ENCODE data around the gene ARPC5L.

The ARPC5L gene

GRCh38 chr9:124886866-124887492 lies 25.0 kb downstream of the ARPC5L start:
- Histone ChIP-seq H3K36me3 (ENCODE audit: insufficient read depth, low read length) (peaks cover 56% of the 10 kb centered on the region; the same call in 1 of the 2 replicates), H3K4me1 (ENCODE audit: insufficient read depth, low read length, poor library complexity, severe bottlenecking) (no peaks in the 10 kb centered on the region), H3K4me2 (ENCODE audit: low read depth, low read length, poor library complexity, severe bottlenecking) (no peak overlapping the region), H3F3A (ENCODE audit: low read depth) (no peaks in the 10 kb centered on the region), H2AFZ (ENCODE audit: low read length) (no peak overlapping the region), H4K20me1 (ENCODE audit: insufficient read depth, low read length, poor library complexity, severe bottlenecking) (no peaks in the 10 kb centered on the region), H3K9me2 (replicated peaks; ENCODE audit: low read depth, low read length) (no peaks in the 10 kb centered on the region), H3K9ac (ENCODE audit: low read depth, low read length, poor library complexity, severe bottlenecking) (no peak overlapping the region), H3K27me3 (ENCODE audit: insufficient read depth, low read length, poor library complexity, severe bottlenecking) (no peaks in the 10 kb centered on the region), H3K4me3 (ENCODE audit: low read length, poor library complexity, severe bottlenecking) (no peak overlapping the region), H3K79me2 (ENCODE audit: insufficient read depth, low read length) (no peaks in the 10 kb centered on the region), H3K9me3 (ENCODE audit: insufficient read depth, low read depth, low read length) (no peaks in the 10 kb centered on the region)
- TF ChIP-seq EZH2phosphoT487 (IDR thresholded peaks at IDR 0.05; ENCODE audit: borderline replicate concordance) = no peak
- TF ChIP-seq CTCF (conservative IDR thresholded peaks at IDR 0.05; ENCODE audit: low read length) = no peak

- no peaks in the 10 kb centered on the region for H4K20me1 ChIP-seq (ENCODE audit: insufficient read depth, low read length, poor library complexity, severe bottlenecking)
- H3K79me2 ChIP-seq (ENCODE audit: insufficient read depth, low read length) = no peaks in the 10 kb centered on the region
- H3K4me1 ChIP-seq (ENCODE audit: insufficient read depth, low read length, poor library complexity, severe bottlenecking) = no peaks in the 10 kb centered on the region
- H3F3A ChIP-seq (ENCODE audit: low read depth) = no peaks in the 10 kb centered on the region
- H3K9ac ChIP-seq (ENCODE audit: low read depth, low read length, poor library complexity, severe bottlenecking) = no peak overlapping the region
- TF ChIP-seq EZH2phosphoT487 (IDR thresholded peaks at IDR 0.05; ENCODE audit: borderline replicate concordance) (no peak), CTCF (conservative IDR thresholded peaks at IDR 0.05; ENCODE audit: low read length) (no peak)
- H3K4me2 ChIP-seq (ENCODE audit: low read depth, low read length, poor library complexity, severe bottlenecking) = no peak overlapping the region
- no peaks in the 10 kb centered on the region for H3K9me2 ChIP-seq (replicated peaks; ENCODE audit: low read depth, low read length)
- H3K36me3 ChIP-seq (ENCODE audit: insufficient read depth, low read length) = peaks cover 56% of the 10 kb centered on the region; the same call in 1 of the 2 replicates
- H3K4me3 ChIP-seq (ENCODE audit: low read length, poor library complexity, severe bottlenecking) = no peak overlapping the region
- H3K9me3 ChIP-seq (ENCODE audit: insufficient read depth, low read depth, low read length) = no peaks in the 10 kb centered on the region
- H3K27me3 ChIP-seq (ENCODE audit: insufficient read depth, low read length, poor library complexity, severe bottlenecking) = no peaks in the 10 kb centered on the region
- H2AFZ ChIP-seq (ENCODE audit: low read length) = no peak overlapping the region
Observed at GRCh38 chr9:124887832-124888231, 25.9 kb downstream of the ARPC5L start.

GRCh38 chr9:124889006-124889405 lies 27.1 kb downstream of the ARPC5L start:
- Histone ChIP-seq H3K4me2 (ENCODE audit: low read depth, low read length, poor library complexity, severe bottlenecking) (no peak overlapping the region), H3K9ac (ENCODE audit: low read depth, low read length, poor library complexity, severe bottlenecking) (no peak overlapping the region), H3K4me3 (ENCODE audit: low read length, poor library complexity, severe bottlenecking) (no peak overlapping the region)

More at GRCh38 chr9:124889006-124889405, 27.1 kb downstream of the ARPC5L start:
- H3K36me3 ChIP-seq (ENCODE audit: insufficient read depth, low read length) = peaks cover 65% of the 10 kb centered on the region; the same call in 1 of the 2 replicates
- H3F3A ChIP-seq (ENCODE audit: low read depth) = no peaks in the 10 kb centered on the region
- H3K27me3 ChIP-seq (ENCODE audit: insufficient read depth, low read length, poor library complexity, severe bottlenecking) = no peaks in the 10 kb centered on the region
- H3K9me3 ChIP-seq (ENCODE audit: insufficient read depth, low read depth, low read length) = no peaks in the 10 kb centered on the region
- no peaks in the 10 kb centered on the region for H4K20me1 ChIP-seq (ENCODE audit: insufficient read depth, low read length, poor library complexity, severe bottlenecking)
- no peak overlapping the region for H2AFZ ChIP-seq (ENCODE audit: low read length)
- H3K79me2 ChIP-seq (ENCODE audit: insufficient read depth, low read length) = no peaks in the 10 kb centered on the region
- TF ChIP-seq CTCF (conservative IDR thresholded peaks at IDR 0.05; ENCODE audit: low read length) (no peak), EZH2phosphoT487 (IDR thresholded peaks at IDR 0.05; ENCODE audit: borderline replicate concordance) (no peak)
- H3K4me1 ChIP-seq (ENCODE audit: insufficient read depth, low read length, poor library complexity, severe bottlenecking) = no peaks in the 10 kb centered on the region
- no peaks in the 10 kb centered on the region for H3K9me2 ChIP-seq (replicated peaks; ENCODE audit: low read depth, low read length)

Measured in Loucy (cell line).